UCSD-AML1 (cell line): ENCODE results near the gene MYRIP.
"Not testable (repeated sequence)": the region's sequence is repeated elsewhere in the genome, so short reads cannot be mapped to it uniquely, and the experiment has no call there.

Source experiments
- DNase-seq: peaks from one replicate; lab custom pipeline; 2025; ENCODE audit not compliant: unreplicated experiment; lab: John Stamatoyannopoulos, UW

Gene MYRIP

DNA sequence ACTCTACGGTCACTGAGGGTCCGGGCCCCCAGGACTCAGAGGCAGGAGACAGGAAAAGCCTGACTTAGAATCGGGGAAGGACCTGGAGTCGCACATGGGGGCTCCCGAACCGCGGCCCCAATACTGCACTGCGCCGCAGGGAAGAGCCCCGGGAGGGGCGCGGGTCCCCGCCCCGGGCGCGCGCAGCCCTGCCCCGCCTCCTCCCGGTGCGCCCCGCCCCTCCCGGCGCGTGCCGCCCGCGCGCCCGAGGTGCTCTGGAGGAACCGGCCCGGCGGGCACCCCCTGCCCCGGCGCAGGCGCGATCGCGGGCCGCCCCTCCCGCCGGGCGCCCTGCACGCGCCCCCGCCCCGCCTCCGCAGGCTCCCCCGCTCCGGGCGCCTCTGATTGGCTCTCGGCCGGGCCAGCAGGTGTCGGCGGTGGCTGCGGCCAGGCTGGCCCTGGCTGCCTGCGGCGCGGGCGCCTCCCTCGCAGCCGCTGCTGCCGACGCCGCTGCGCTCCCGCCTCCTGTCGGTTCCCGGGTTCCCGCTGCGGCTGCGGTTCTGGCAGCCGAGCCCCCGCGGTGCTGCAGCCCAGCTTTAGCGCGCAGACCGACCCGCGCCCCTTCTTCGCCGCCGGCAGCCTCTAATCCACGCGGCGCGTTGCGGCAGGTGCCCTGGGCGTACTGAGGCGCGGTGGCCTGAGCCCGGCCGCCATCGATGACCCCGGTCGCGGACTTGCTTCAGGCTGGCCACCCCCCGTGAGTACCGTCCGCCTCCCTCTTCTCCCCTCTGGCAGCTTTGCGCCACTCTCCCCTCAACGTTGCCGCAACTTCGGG is at the start of gene MYRIP:
Gene MYRIP, plus strand, starts transcription at position 429 of the 814 bp plus-strand sequence. CDS start 91,208 bp downstream, outside the sequence.
- no peak for DNase-seq

GRCh38 chr3:39760325-39760724 is 49.1 kb upstream of the MYRIP start:
- no peak for DNase-seq

- no peak for DNase-seq
These were observed 46.8 kb upstream of the MYRIP start for GRCh38 chr3:39762537-39763070.

- DNase-seq, result no peak
These were observed 46.0 kb upstream of the MYRIP start for GRCh38 chr3:39763390-39763789.

DNA sequence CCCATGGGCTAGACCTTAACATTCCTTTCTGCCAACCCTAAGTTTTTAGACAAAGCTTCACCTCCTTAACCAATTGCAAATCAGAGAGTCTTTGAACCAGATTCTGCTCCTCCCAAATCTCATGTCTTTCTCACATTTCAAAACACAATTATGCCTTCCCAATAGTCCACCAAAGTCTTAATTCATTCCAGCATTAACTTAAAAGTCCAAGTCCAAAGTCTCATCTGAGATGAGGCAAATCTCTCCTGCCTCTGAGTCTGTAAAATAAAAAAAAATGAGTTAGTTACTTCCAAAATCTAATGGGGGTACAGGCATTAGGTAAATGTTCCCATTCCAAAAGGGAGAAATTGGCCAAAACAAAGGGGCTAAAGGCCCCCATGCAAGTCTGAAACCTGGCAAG is 43.8 kb upstream of the MYRIP start:
- DNase-seq, result no peak

GRCh38 chr3:39766433-39766832 is 43.0 kb upstream of the MYRIP start:
- DNase-seq, result no peak

DNA sequence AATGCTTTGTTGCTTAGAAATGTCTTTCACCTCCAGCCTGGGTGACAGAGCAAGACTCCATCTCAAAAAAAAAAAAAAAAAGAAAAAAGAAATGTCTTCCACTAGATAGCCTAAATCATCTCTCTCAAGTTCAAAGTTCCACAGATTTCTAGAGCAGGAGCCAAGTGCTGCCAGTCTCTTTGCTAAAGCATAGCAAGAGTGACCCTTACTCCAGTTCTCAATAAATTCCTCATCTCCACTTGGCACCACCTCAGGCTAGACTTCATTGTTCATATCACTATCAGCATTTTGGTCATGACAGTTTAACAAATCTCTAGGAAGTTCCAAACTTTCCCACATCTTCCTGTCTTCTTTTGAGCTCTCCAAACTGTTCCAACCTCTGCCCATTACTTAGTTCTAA is 42.5 kb upstream of the MYRIP start:
- DNase-seq, result not testable (repeated sequence)

GRCh38 chr3:39778168-39778567 is 31.2 kb upstream of the MYRIP start:
- not testable (repeated sequence) for DNase-seq

- DNase-seq, result no peak
These were observed 29.7 kb upstream of the MYRIP start for GRCh38 chr3:39779511-39780230.

DNA sequence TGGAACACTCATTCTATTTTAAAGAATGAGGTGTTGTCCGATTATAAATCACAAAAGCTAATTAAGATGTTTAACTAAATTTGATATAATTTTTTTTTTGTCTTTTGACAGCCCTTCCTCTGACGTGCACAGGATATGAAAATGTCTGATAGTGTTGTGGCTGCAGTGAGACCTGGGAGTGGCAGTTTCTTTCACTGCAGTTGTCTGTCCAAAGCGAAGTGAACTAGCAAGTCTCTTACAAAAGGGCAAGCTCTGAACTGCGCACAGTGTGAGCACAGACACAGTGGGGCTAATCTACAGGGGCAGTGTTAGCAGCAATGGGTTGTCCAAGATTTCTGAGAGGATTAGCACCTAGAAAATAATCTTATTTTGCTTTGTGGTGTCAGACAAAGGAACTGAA is 29.1 kb upstream of the MYRIP start:
- no peak for DNase-seq

GRCh38 chr3:39781025-39781424 is 28.4 kb upstream of the MYRIP start:
- no peak for DNase-seq

DNA sequence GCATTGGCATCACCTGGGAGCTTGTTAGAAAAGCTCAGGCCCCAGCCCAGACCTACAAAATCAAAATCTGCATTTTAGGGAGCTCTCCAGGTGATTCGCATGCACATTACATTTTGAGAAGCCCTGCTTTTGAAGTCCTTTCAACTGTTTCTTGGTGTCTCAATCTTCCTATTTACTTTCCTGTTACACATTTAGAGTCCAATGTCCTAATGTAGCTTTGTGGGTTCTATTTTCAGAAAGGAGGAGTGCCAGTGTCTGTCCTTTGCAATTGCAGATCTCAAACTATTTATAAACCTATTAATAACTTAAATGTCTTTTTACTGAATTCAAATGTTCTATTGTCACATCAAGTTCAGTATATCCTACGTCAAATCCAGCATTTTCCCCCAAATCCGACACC is 27.8 kb upstream of the MYRIP start:
- no peak for DNase-seq

GRCh38 chr3:39783680-39784079 is 25.7 kb upstream of the MYRIP start:
- DNase-seq, result no peak

GRCh38 chr3:39784922-39785321 is 24.5 kb upstream of the MYRIP start:
- DNase-seq, result no peak

- no peak for DNase-seq
These were observed 21.1 kb upstream of the MYRIP start for GRCh38 chr3:39788128-39788883.

DNA sequence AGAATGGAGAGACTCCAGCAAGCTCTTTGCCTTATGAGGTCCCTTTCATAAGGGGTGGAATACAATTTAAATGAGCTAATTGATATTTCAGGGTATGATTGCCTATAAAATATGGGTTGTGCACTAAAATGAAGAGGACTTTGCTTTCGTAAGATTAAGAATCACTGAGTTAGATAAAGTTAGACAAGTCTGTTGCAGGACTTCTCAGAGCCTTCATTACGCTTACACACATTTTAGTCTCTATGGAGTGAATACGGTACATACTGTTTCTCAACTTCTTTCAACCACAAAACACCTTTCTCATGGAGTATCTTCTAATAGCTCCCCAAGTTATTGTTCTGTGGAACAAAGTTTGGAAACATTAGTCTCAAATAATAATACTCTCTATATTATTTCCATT is 17.8 kb upstream of the MYRIP start:
- no peak for DNase-seq

DNA sequence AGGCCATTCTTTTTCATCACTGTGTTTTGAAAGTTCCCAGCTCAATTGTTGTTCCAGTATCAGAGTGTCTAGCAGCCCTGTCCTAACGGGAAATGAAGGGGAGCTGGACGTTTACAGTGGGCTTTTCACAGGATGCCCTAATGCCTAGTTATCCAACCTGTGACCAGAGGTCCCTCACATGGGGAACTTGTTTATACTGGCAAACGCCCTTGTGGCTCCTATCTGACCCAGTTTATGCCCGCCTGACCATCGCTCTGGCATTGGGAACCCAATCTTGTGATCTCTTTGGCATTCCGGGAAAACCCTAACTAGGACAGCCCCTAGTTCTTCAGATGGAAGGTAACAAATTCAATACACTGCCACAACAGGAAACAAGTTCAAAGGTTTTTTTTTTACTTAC is 14.5 kb upstream of the MYRIP start:
- no peak for DNase-seq

DNA sequence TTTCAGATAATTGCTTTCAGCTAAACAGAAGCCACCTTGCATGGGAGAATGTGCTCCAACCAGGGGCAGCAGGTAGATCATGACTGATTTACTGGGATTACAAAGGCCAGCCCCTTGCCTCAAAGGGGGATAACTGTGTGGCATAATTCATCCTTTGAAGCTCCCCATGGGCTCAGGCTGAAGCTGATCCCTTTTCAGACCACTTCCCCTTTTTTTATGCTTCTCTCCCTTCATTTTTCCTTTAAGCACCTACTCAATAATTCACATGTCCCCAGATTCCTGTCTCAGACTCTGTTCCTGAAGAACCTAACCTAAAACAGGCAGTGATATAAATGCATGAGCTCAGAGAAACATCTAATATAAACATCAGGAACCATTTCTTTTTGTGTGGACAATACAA is 8.2 kb upstream of the MYRIP start:
- DNase-seq, result no peak

DNA sequence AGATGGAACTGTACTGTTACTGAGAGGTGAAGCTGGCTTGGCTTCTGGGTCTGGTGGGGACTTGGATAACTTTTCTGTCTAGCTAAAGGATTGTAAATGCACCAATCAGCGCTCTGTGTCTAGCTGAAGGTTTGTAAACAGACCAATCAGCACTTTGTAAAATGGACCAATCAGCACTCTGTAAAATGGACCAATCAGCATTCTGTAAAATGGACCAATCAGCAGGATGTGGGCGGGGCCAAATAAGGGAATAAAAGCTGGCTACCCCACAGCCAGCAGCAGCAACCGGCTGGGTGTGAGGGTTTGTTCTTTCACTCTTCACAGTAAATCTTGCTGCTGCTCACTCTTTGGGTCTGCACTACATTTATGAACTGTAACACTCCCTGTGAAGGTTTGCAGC is 6.9 kb upstream of the MYRIP start:
- DNase-seq, result not testable (repeated sequence)

DNA sequence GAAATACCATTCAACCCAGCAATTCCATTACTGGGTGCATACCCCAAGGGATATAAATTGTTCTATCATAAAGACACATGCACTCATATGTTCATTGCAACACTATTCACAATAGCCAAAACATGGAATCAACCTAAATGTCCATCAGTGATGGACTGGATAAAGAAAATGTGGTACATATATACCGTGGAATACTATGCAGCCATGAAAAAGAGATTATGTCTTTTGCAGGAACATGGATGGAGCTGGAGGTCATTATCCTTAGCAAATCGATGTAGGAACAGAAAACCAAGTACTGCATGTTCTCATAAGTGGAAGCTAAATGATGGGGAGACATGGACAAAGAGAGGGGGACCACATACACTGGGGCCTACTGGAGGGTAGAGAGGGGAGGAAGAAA is 5.5 kb upstream of the MYRIP start:
- DNase-seq, result no peak

GRCh38 chr3:39804951-39805350 is 4.5 kb upstream of the MYRIP start:
- no peak for DNase-seq
